RWPE1 (cell line): Measurements from ENCODE around the gene CGN.

Source experiments
- CTCF ChIA-PET: fragments of 350-600 bp; sonication (Branson Sonifier 250); formaldehyde crosslinking; extraction: SDS; loops from one replicate; lab custom pipeline; 2021; lab: Yijun Ruan, JAX
- POLR2A ChIA-PET: fragments of 400-600 bp; formaldehyde crosslinking; extraction: SDS; loops from one replicate; lab custom pipeline; 2020; ENCODE audit warnings: antibody characterized with exemption; ENCODE audit not compliant: low non-redundant PET; lab: Yijun Ruan, JAX
- DNase-seq: peaks from one replicate; pipeline ENCODE4 v3.0.0; 2012; ENCODE audit warnings: low spot score
- H3K27ac ChIP-seq: fragments of 450-650 bp; 2 replicates; pipeline ENCODE4 v1.5.1; 2017
- CTCF ChIP-seq: fragments of 450-650 bp; conservative IDR thresholded peaks from 2 replicates; pipeline ENCODE4 v1.5.1; 2017; ENCODE audit warnings: low read depth, mild to moderate bottlenecking

The CGN gene

DNA sequence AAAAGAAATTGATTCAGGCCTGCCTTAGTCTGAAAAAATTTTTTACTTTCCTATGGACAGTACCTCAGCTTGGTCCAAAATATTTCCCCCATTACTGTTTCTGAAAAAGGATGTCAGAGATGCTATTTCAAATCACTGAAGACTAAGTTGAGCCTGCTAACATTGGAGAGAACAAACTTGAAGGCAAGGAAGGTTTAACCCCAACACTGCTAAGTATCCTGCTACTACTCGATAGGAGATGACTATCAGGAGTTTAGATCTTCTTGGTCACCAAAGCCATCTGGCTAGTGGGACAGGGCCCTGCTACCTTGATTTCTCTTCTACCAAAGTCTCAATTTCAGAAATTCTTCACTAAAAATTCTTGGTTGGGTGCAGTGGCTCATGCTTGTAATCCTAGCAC, 29.2 kb upstream of the CGN start:
- ChIA-PET POLR2A (no interaction called here), CTCF (no interaction called here)
- DNase-seq: no peak
- H3K27ac ChIP-seq: no peak overlapping the region
- no peak for TF ChIP-seq CTCF

DNA sequence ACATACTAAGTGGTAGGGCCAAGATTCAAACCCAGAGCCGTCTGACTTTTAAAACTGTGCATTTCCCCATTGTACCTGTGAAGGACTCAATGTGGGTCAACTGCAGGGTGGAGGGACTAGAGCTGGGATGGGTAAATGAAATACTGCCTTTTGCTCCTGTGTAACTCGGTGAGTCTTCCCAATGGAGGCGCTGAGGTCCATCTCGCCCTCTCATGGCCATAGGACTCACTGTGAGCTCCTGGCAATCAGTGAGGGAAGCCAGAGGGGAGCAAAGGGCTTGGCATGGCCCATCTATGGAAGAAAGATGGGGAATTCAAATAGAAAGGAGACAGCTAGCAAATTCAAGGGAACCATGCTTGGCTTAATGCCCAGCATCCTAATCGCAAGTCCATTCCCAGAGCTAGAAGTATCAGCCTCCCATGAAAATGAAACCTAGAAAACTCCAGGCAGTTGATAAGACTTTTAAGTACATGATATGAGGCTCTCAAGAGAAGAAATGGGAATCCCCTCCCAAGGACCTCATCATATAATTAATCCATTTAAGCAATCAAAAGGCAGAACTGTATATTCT, 25.4 kb upstream of the CGN start:
- POLR2A ChIA-PET: no interaction called here
- no peak for TF ChIP-seq CTCF
- DNase-seq: no peak
- no peak overlapping the region for H3K27ac ChIP-seq
- CTCF ChIA-PET: interaction anchor here (0.7 kb wide), 1 partner anchor 545 kb away, joined by 5 read pairs; no protein-coding TSS in a partner anchor

- TF ChIP-seq CTCF: no peak
- CTCF ChIA-PET: no interaction called here
- POLR2A ChIA-PET: no interaction called here
- no peak for DNase-seq
- H3K27ac ChIP-seq: no peak overlapping the region
These were observed 24.6 kb upstream of the CGN start for GRCh38 chr1:151486557-151486956.

GRCh38 chr1:151491641-151492040, 19.5 kb upstream of the CGN start:
- no peak for TF ChIP-seq CTCF
- no peak overlapping the region for H3K27ac ChIP-seq
- CTCF ChIA-PET: no interaction called here
- POLR2A ChIA-PET: no interaction called here
- no peak for DNase-seq

DNA sequence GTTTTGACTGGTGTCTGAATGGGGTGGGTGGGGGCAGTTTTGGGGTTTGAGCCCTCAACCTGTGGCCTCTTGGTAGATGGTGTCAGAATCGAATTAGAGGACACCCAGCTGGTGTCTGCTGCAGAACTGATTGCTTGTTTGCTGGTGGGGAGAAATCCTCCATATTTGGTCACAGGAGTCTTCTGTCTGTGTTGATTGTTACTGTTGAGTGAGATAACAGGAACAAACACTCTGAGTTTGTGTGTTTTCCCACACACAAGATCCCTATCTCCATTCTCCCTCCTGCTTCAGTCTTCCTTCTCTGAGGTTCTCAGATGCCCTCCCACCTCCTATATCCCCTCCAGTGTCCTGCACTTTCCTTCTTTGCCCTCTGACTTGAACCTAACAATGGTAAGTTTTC, 19.1 kb upstream of the CGN start:
- POLR2A ChIA-PET: no interaction called here
- no peak overlapping the region for H3K27ac ChIP-seq

DNA sequence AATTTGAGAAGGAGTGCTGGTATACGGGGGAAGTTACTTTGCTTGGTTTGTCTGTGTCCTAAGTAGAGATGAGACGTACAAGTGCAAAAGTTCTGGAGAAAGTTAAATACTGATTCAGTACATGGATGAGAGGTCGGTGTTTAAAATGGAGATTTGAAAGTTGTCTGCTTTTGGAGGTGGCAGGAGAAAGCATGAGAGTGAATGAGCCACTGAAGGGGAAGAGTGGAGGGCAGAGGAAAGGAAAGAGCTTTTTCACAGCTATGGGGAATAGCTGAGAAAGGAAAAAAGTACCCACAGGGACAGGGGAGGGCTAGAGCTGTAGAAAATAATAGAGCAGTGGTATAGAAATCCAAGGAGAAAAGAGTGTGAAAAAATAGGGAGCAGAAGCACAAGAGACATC, 18.1 kb upstream of the CGN start:
- ChIA-PET CTCF (interaction anchor here (0.6 to 1.1 kb wide), 2 partner anchors 8 to 27 kb away, joined by 3 read pairs; no protein-coding TSS in a partner anchor), POLR2A (no interaction called here)
- no peak for DNase-seq

More for the DNA sequence above, 19.1 kb upstream of the CGN start:
- TF ChIP-seq CTCF: no peak
- DNase-seq: no peak
- CTCF ChIA-PET: no interaction called here

More for the DNA sequence above, 18.1 kb upstream of the CGN start:
- H3K27ac ChIP-seq: no peak overlapping the region
- TF ChIP-seq CTCF: no peak
